ELF-1 (cell line): Measurements from ENCODE around the gene TLR5.
A peak's percentile ranks its signal among the peaks of the same experiment; 100 is the strongest.

Source experiments
- DNase-seq: peaks from one replicate; pipeline ENCODE4 v3.0.0-alpha.2; 2016; ENCODE audit warnings: low read depth, low spot score

TLR5 gene

GRCh38 chr1:223114871-223115270, 28.2 kb downstream of the TLR5 start:
- no peak for DNase-seq

DNA sequence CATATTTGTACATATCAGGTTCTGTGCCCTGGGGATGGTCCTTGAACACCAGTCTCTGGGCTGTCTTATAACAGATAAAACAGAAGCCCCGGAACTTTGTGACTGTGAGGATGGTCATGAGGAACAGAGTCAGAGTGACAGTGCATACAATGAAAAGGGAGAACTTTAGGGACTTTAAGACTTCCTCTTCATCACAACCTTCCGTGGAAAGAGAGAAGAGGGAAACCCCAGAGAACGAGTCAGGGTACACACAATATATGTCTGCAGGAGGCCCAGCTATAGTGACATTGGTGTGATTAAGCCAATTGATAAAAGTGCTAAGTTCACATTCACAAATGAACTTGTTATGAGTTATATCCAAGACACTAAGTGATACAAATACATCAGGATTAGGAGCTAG, 32.1 kb downstream of the TLR5 start:
- no peak for DNase-seq

DNA sequence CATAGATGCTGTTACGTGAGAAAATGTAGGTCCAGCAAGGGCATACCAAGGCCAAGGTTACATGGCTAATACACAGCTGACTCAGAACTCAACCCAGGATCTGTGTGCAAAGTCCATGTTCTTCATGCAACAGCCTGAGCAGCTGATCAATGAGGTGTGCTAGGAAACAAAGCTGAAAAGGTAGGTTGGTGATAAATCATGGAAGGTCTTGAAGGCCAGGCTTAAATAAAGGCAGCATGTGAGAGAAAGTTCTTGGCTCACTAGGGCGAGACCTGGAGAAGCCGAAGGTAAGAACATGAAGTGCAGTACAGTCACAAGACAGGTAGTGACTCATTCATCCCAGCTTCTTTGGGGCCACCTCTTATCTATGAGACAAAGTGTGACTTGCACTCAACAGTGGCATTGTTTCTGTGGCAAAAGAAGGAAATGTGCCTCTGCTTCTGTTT, 33.4 kb downstream of the TLR5 start:
- no peak for DNase-seq

DNA sequence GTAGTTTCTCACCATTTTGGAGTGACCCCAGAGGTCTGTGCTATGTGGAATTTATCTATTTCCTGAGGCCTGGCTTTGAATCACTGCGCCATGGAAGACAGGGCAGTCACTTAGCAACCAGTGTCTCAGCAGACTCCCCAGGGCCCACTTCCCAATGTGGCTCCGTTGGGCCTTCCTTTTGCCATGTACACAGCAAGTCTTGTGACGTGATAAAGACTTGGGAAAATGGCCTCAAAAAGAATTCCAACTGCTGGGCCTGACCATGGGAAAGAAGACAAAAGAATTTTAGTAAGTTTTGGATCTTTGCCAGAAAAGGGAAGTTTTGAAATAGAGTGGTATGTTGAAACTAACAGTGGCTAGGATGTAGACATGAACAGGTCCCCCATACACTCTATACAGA, 36.2 kb downstream of the TLR5 start:
- DNase-seq = no peak

DNA sequence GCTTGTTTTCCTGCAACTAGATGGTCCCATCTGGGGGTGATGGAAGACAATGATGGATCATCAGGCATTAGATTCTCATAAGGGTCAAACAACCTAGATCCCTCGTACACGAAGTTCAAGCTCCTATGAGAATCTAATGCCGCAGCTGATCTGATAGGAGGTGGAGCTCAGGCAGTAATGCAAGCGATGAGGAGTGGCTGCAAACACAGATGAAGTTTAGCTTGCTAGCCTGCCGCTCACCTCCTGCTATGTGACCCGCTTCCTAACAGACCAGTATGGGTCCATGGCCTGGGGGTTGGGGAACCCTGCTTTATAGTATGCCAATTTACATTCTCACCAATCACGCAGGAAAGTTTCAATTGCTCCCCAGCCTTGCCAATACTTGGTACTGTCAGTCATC, 37.5 kb downstream of the TLR5 start:
- no peak for DNase-seq

GRCh38 chr1:223102797-223103533, 40.1 kb downstream of the TLR5 start:
- DNase-seq = peak; percentile 47

- no peak for DNase-seq
These were observed 45.3 kb downstream of the TLR5 start for GRCh38 chr1:223097713-223098112.

- no peak for DNase-seq
These were observed 47.2 kb downstream of the TLR5 start for GRCh38 chr1:223095870-223096269.

DNA sequence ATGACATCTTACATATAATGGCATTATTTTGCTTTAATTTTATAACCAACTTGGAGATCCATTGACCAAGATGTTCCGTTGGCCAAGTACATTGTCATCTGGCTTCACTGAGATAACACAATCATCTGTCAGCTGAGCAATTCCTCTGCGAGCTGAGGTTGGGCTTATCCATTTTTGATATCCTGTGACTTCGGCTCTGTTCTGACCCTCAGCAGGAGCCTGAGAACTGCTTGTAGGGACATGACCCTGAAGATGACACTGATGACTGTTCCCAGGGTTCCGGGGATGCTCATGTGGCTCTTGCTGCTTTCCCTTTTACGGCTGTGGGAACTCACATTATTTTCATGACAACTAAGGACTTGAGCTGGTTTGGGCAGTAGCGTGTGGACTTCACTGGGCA, 51.2 kb downstream of the TLR5 start:
- no peak for DNase-seq

DNA sequence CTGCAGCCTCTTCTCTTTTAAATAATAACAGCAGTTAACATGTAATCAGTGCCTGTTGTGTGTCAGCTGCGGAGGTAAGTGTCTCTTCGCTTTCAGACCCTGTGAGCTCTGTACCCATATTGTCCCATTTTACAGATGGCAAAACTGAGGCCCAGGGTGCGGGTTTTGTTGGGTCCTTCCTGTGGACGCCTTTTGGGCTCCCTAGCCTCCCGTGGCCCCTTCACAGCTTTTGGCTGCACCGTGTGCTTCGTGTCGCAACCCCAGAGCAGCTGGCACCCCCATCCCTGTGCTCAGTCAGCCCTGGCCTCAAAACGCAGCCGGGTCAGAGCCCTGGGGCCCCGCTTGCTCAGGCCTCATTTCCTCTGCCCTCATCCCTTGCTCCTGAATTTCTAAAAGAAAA, 53.8 kb downstream of the TLR5 start:
- no peak for DNase-seq

DNA sequence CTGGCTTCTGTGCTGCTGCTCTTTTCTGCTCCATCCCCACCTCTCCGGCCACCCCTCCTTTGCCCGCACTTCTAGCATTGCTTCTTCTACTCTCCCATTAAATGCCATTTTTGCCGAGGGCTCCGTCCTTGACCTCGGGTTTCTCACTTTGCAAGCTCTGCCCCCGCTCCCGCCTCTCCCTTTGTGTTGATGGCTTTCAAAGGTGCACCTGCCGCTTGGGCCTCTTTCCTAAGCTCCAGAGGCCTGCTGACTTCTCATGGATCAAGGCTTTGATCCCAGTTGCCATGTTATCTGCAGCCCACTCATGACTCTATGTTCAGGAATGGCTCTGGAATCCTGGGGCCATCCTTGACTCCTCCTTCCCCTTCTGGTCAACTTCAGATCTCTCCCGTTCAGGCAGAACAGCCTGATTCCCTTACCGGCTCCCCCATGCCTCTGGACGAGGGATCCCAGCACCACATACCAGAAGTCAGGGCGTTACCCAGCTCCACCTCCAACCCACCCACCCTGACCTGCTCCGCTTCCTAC, 54.3 kb downstream of the TLR5 start:
- DNase-seq = peak; percentile 47

- no peak for DNase-seq
These were observed 55.5 kb downstream of the TLR5 start for GRCh38 chr1:223087291-223088255.

DNA sequence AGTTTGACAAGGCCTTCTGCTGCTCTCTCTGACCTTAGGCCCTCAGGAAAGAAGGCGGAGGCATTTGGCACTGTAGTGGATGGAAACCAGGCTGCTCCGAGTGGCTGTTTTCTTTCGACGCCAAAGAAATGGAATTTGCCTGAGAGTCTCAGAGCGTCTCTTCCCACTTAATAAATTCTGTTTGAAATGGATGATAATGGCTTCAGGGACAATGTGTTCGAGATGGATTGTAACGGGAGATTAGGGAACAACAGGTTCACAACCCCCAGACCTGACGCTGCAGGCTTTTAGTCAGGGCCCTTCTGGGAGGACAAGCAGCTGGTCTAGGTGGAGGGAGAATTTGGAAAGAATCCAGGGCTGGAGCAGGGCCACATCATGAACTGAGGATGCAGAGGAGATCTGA, 58.6 kb downstream of the TLR5 start:
- no peak for DNase-seq

GRCh38 chr1:223083831-223084230, 59.2 kb downstream of the TLR5 start:
- DNase-seq = no peak

GRCh38 chr1:223082914-223083313, 60.1 kb downstream of the TLR5 start:
- DNase-seq = no peak

DNA sequence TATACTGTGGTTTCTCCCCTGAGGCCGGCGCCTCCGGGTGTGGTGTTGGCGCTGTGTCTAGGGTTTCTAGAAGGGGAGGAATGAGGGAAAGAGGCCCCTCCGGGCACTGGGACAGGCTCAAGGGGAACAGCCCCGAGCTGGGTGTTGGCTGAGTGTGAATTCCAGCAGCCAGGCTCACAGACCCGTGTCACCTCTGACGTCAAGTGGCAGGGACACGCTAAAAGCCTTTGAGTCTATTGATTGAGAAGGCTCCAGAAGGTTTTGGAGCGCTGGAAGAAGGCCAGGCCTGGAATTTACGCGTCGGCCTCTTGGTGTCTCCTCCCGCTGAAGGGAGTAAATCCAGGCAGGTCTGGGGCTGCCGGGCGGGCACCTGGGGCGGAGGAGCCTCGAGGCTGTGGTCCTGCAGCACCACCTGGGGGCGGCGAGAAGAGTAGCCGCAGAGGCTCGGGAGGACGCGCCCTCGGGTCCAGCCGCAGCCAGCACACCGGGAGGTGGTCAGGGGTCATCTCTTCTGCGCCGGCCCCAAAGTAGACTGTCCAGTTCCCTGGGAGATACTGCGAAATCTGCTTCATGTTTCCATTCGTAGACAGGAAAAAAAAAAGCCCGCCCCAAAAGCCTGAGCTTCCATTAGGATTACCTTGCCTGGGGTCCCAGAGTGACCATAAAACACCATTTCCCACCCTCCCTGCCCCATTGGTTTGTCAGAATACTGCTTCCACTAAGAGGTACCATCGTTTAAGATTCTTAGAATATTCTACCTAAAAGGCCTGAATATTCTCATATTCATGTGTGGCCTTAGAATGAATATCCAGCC, 61.7 kb downstream of the TLR5 start:
- DNase-seq = peak; percentile 99

- DNase-seq = no peak
These were observed 63.5 kb downstream of the TLR5 start for GRCh38 chr1:223079498-223079897.

GRCh38 chr1:223077247-223077833, 65.7 kb downstream of the TLR5 start:
- DNase-seq = no peak

- no peak for DNase-seq
These were observed 66.7 kb downstream of the TLR5 start for GRCh38 chr1:223076362-223076761.

- DNase-seq = no peak
These were observed 67.2 kb downstream of the TLR5 start for GRCh38 chr1:223075834-223076233.
